ENCODE results near the gene KIF21A. TPM values are rescaled to one million over a fixed set of nuclear protein-coding genes. Genes with fewer than 3 reads are reported as not detected.
"Not testable (repeated sequence)": the region's sequence is repeated elsewhere in the genome, so short reads cannot be mapped to it uniquely, and the experiment has no call there.

The KIF21A gene
- polyA plus RNA-seq, 10 donors, result 4.1 to 6.2 (median 5.5) TPM

- DNase-seq, result no peak
These were observed 91.8 kb downstream of the KIF21A start for GRCh38 chr12:39351153-39351552.

- no peak for DNase-seq
These were observed 93.8 kb downstream of the KIF21A start for GRCh38 chr12:39348941-39349626.

GRCh38 chr12:39348523-39348922, 94.4 kb downstream of the KIF21A start:
- DNase-seq, result no peak

- DNase-seq, result no peak
These were observed 98.0 kb downstream of the KIF21A start for GRCh38 chr12:39344926-39345325.

- DNase-seq, result no peak
These were observed 99.3 kb downstream of the KIF21A start for GRCh38 chr12:39343665-39344064.

GRCh38 chr12:39341761-39342160, 101.2 kb downstream of the KIF21A start:
- DNase-seq, result no peak

- no peak for DNase-seq
These were observed 101.7 kb downstream of the KIF21A start for GRCh38 chr12:39341179-39341578.

- DNase-seq, result peak in 1 of 3 donors; percentile 11
These were observed 110.2 kb downstream of the KIF21A start for GRCh38 chr12:39332661-39333175.

GRCh38 chr12:39331539-39332261, 111.2 kb downstream of the KIF21A start:
- no peak for DNase-seq

- no peak for DNase-seq
These were observed 113.0 kb downstream of the KIF21A start for GRCh38 chr12:39329876-39330275.

- DNase-seq, result no peak
These were observed 113.9 kb downstream of the KIF21A start for GRCh38 chr12:39329018-39329417.

- DNase-seq, result peak in 1 of 3 donors; percentile 26
These were observed 115.0 kb downstream of the KIF21A start for GRCh38 chr12:39327965-39328364.

GRCh38 chr12:39327510-39327909, 115.4 kb downstream of the KIF21A start:
- DNase-seq, result no peak

- DNase-seq, result no peak
These were observed 123.7 kb downstream of the KIF21A start for GRCh38 chr12:39319180-39319579.

- DNase-seq, result no peak
These were observed 128.4 kb downstream of the KIF21A start for GRCh38 chr12:39314547-39314946.

GRCh38 chr12:39309516-39309915, 133.4 kb downstream of the KIF21A start:
- no peak for DNase-seq

- no peak for DNase-seq
These were observed 141.5 kb downstream of the KIF21A start for GRCh38 chr12:39301422-39301821.

- peak in 1 of 3 donors; percentile 7 for DNase-seq
These were observed 142.1 kb downstream of the KIF21A start for GRCh38 chr12:39300799-39301198.

- no peak for DNase-seq
These were observed 145.0 kb downstream of the KIF21A start for GRCh38 chr12:39297891-39298290.

- DNase-seq, result no peak
These were observed 146.4 kb downstream of the KIF21A start for GRCh38 chr12:39296496-39296895.

GRCh38 chr12:39295593-39295992, 147.3 kb downstream of the KIF21A start:
- not testable (repeated sequence) for DNase-seq

GRCh38 chr12:39294715-39295114, 148.2 kb downstream of the KIF21A start:
- DNase-seq, result no peak

- DNase-seq, result no peak
These were observed 150.7 kb downstream of the KIF21A start for GRCh38 chr12:39292125-39292630.
